ENCODE measurements around the gene PDIA6.

- TF ChIP-seq REST (IDR thresholded peaks at IDR 0.05; ENCODE audit: low read depth, low read length) (no peak), ESRRA (IDR thresholded peaks at IDR 0.05; ENCODE audit: low read length) (no peak), EP300 (IDR thresholded peaks at IDR 0.05; ENCODE audit: borderline replicate concordance in 1 of 2, control insufficient read depth in 1 of 2, low read depth in 2 of 2, low read length in 2 of 2) (no peak), ZZZ3 (IDR thresholded peaks at IDR 0.05; ENCODE audit: control insufficient read depth, insufficient read length, low read depth) (no peak), CTCF (IDR thresholded peaks at IDR 0.05 in 2 of 3, conservative IDR thresholded peaks at IDR 0.05 in 1 of 3; ENCODE audit: control insufficient read depth in 2 of 3, extremely low read depth in 1 of 3, insufficient read depth in 1 of 3, low read depth in 3 of 3, low read length in 3 of 3) (no peak), RELB (IDR thresholded peaks at IDR 0.05; ENCODE audit: low read depth) (no peak), POLR2AphosphoS5 (IDR thresholded peaks at IDR 0.05; ENCODE audit: low read length) (no peak), MAX (IDR thresholded peaks at IDR 0.05; ENCODE audit: low read depth, low read length) (no peak), TCF7 (IDR thresholded peaks at IDR 0.05; ENCODE audit: borderline replicate concordance) (no peak), RAD51 (IDR thresholded peaks at IDR 0.05) (no peak), GABPA (IDR thresholded peaks at IDR 0.05; ENCODE audit: low read depth) (no peak), USF2 (IDR thresholded peaks at IDR 0.05; ENCODE audit: borderline replicate concordance, low read depth, low read length) (no peak)
Measured at GRCh38 chr2:10826026-10826425, 13.4 kb upstream of the PDIA6 start.

All from GM12878 (cell line).